ENCODE results near the gene GTF2IRD1.

DNA sequence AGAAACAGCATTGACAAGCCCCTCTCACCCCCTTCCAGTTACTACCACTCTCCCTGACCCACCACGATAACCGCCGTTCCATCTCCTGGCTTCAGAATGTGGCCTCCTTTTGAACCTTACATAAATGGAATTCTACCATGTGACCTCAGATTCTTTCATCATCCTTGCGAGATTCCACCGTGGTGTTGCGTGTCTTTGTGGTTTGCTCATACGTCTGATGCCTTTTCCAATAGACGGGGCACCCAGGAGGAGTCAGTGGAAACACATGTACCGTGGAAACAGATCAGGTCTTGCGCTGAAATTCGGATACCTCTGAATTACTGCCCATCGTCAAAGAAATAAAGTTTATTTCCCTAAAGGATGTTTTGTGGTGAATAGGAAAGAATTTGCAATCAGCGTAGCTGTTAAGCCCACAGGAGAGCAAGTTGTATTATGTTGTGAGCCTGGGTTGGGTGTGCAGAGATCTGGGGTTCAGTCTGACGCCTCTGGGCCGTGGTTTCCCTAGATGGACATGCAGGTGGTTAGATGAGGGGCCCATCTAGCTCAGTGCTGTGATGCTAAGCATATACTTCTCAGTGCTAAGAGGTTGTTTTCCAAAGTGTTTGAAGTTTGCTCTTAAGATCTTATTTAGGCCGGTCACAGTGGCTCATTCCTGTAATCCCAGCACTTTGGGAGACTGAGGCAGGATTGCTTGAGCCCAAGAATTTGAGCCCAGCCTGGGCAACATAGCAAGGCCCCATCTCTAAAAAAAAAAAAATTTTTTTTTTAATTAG, 29.1 kb downstream of the GTF2IRD1 start:
- TF ChIP-seq, protein P1, sequence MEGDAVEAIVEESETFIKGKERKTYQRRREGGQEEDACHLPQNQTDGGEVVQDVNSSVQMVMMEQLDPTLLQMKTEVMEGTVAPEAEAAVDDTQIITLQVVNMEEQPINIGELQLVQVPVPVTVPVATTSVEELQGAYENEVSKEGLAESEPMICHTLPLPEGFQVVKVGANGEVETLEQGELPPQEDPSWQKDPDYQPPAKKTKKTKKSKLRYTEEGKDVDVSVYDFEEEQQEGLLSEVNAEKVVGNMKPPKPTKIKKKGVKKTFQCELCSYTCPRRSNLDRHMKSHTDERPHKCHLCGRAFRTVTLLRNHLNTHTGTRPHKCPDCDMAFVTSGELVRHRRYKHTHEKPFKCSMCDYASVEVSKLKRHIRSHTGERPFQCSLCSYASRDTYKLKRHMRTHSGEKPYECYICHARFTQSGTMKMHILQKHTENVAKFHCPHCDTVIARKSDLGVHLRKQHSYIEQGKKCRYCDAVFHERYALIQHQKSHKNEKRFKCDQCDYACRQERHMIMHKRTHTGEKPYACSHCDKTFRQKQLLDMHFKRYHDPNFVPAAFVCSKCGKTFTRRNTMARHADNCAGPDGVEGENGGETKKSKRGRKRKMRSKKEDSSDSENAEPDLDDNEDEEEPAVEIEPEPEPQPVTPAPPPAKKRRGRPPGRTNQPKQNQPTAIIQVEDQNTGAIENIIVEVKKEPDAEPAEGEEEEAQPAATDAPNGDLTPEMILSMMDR (conservative IDR thresholded peaks at IDR 0.05 in 1 of 2, IDR thresholded peaks at IDR 0.05 in 1 of 2; ENCODE audit: low read depth in 1 of 2, low read length in 2 of 2) = no peak
- no peak for TF ChIP-seq EZH2 (IDR thresholded peaks at IDR 0.05; ENCODE audit: low read length, missing control alignments)
